ENCODE data around the gene GORASP2. TPM values are rescaled to one million over a fixed set of nuclear protein-coding genes. Genes with fewer than 3 reads are reported as not detected.

Gene GORASP2
- total and polyA plus RNA-seq, 11 donors: 24.5 to 84.9 (median 62.6) TPM

- Histone ChIP-seq H3K36me3 (peaks cover 0 to 92% (median 64%) of the 10 kb centered on the region in 9 donors), H3K4me3 (no peak overlapping the region), H3K4me1 (no peaks in the 10 kb centered on the region), H3K27ac (no peak overlapping the region), H3K27me3 (no peaks in the 10 kb centered on the region), H3K9me3 (no peaks in the 10 kb centered on the region)
- intact Hi-C loops (cut with DNase I): no loop called here
- DNase-seq (no peak), ATAC-seq (no peak)
- TF ChIP-seq CTCF (IDR thresholded peaks at IDR 0.05) (no peak), POLR2A (IDR thresholded peaks at IDR 0.05) (no peak)
- WGBS, 4 donors: 60 to 67% (median 62%) methylated on average over 2 of the region's 2 CpGs
Observed at GRCh38 chr2:171008550-171009205, 79.6 kb downstream of the GORASP2 start.

GRCh38 chr2:171009386-171009785 lies 80.3 kb downstream of the GORASP2 start:
- no peak for ATAC-seq
- Histone ChIP-seq H3K27me3 (no peaks in the 10 kb centered on the region), H3K9me3 (no peaks in the 10 kb centered on the region), H3K27ac (no peak overlapping the region), H3K36me3 (peaks cover 0 to 92% (median 63%) of the 10 kb centered on the region in 9 donors), H3K4me1 (no peaks in the 10 kb centered on the region), H3K4me3 (no peak overlapping the region)
- TF ChIP-seq POLR2A (IDR thresholded peaks at IDR 0.05): no peak
- TF ChIP-seq CTCF (IDR thresholded peaks at IDR 0.05): no peak
- no peak for DNase-seq
- WGBS, 4 donors: 93 to 96% (median 96%) methylated on average over 4 of the region's 4 CpGs
- intact Hi-C loops (cut with DNase I): no loop called here

- Histone ChIP-seq H3K4me3 (no peak overlapping the region), H3K36me3 (peaks cover 0 to 62% (median 36%) of the 10 kb centered on the region in 9 donors), H3K27me3 (no peaks in the 10 kb centered on the region), H3K9me3 (no peaks in the 10 kb centered on the region), H3K27ac (no peak overlapping the region), H3K4me1 (no peaks in the 10 kb centered on the region)
- no peak for ATAC-seq
- intact Hi-C loops (cut with DNase I): no loop called here
- no peak for DNase-seq
- 55 to 98% (median 97%) methylated on average over 1 of the region's 1 CpG for WGBS, 4 donors
- no peak for TF ChIP-seq CTCF (IDR thresholded peaks at IDR 0.05)
- TF ChIP-seq POLR2A (IDR thresholded peaks at IDR 0.05): no peak
Observed at GRCh38 chr2:171013851-171014250, 84.8 kb downstream of the GORASP2 start.

GRCh38 chr2:171016125-171016524 lies 87.1 kb downstream of the GORASP2 start:
- WGBS, 4 donors: 89 to 98% (median 95%) methylated on average over 9 of the region's 9 CpGs
- Histone ChIP-seq H3K27ac (no peak overlapping the region), H3K27me3 (no peaks in the 10 kb centered on the region), H3K9me3 (no peaks in the 10 kb centered on the region), H3K36me3 (peaks cover 0 to 44% (median 24%) of the 10 kb centered on the region in 9 donors), H3K4me3 (no peak overlapping the region), H3K4me1 (no peaks in the 10 kb centered on the region)
- DNase-seq (no peak), ATAC-seq (no peak)
- TF ChIP-seq POLR2A (IDR thresholded peaks at IDR 0.05) (no peak), CTCF (IDR thresholded peaks at IDR 0.05) (no peak)
- intact Hi-C loops (cut with DNase I): no loop called here

Other genes starting within 250 kb of the GORASP2 start
- 1 to 10 TPM in 1 of 9 donors, under 1 TPM in 4, not detected in 4; 0.16 to 1.4 (median 0.28) TPM for gene SP5, start 213.9 kb upstream of the GORASP2 start, total RNA-seq
- under 1 TPM; 0.08 to 0.23 TPM for gene SP5, start 213.9 kb upstream of the GORASP2 start, polyA plus RNA-seq
- 1 to 10 TPM in 2 of 9 donors, under 1 TPM in 3, not detected in 4; 0.85 to 3.4 (median 0.98) TPM for gene ERICH2, start 158.9 kb upstream of the GORASP2 start, total RNA-seq
- 1 to 10 TPM in 1 of 2 donors, under 1 TPM in 1; 0.22 to 1.9 TPM for gene ERICH2, start 158.9 kb upstream of the GORASP2 start, polyA plus RNA-seq
- gene GAD1, start 112.4 kb upstream of the GORASP2 start, total RNA-seq: under 1 TPM in 3 of 9 donors, not detected in 6; 0.32 to 0.51 (median 0.37) TPM
- gene GAD1, start 112.4 kb upstream of the GORASP2 start, polyA plus RNA-seq: under 1 TPM in 1 of 2 donors, not detected in 1; 0.04 TPM
- 10 to 100 TPM; 12.1 to 41.4 (median 28.6) TPM for gene TLK1, start 231.6 kb downstream of the GORASP2 start, total RNA-seq
- 10 to 100 TPM in 1 of 2 donors, 1 to 10 TPM in 1; 7.2 to 12.0 TPM for gene TLK1, start 231.6 kb downstream of the GORASP2 start, polyA plus RNA-seq

Measured in heart left ventricle (tissue), 16 donors.